Measurements from ENCODE around the gene PARS2.
"Not testable (repeated sequence)": the region's sequence is repeated elsewhere in the genome, so short reads cannot be mapped to it uniquely, and the experiment has no call there.

GRCh38 chr1:54775828-54776721 is 11.8 kb upstream of the PARS2 start:
- TF ChIP-seq POLR2A, POLR2AphosphoS5 (IDR thresholded peaks at IDR 0.05): not testable (repeated sequence)
- TF ChIP-seq, protein P1, sequence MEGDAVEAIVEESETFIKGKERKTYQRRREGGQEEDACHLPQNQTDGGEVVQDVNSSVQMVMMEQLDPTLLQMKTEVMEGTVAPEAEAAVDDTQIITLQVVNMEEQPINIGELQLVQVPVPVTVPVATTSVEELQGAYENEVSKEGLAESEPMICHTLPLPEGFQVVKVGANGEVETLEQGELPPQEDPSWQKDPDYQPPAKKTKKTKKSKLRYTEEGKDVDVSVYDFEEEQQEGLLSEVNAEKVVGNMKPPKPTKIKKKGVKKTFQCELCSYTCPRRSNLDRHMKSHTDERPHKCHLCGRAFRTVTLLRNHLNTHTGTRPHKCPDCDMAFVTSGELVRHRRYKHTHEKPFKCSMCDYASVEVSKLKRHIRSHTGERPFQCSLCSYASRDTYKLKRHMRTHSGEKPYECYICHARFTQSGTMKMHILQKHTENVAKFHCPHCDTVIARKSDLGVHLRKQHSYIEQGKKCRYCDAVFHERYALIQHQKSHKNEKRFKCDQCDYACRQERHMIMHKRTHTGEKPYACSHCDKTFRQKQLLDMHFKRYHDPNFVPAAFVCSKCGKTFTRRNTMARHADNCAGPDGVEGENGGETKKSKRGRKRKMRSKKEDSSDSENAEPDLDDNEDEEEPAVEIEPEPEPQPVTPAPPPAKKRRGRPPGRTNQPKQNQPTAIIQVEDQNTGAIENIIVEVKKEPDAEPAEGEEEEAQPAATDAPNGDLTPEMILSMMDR (IDR thresholded peaks at IDR 0.05 in 8 of 11, conservative IDR thresholded peaks at IDR 0.05 in 3 of 11): not testable (repeated sequence)
